Stimulated activated CD8-positive, alpha-beta memory T cell treated with anti-CD3 and anti-CD28 coated beads, Interleukin-4, amount 100 ng/mL, for 1 hour (primary cell): ENCODE data around the gene ANKH.

ENCODE experiments used
- DNase-seq, 2 donors: peaks; one replicate each; pipeline ENCODE4 v3.0.0-alpha.2; 2020; ENCODE audit warnings: low read depth in 2 of 2, low spot score in 1 of 2

The ANKH gene

DNA sequence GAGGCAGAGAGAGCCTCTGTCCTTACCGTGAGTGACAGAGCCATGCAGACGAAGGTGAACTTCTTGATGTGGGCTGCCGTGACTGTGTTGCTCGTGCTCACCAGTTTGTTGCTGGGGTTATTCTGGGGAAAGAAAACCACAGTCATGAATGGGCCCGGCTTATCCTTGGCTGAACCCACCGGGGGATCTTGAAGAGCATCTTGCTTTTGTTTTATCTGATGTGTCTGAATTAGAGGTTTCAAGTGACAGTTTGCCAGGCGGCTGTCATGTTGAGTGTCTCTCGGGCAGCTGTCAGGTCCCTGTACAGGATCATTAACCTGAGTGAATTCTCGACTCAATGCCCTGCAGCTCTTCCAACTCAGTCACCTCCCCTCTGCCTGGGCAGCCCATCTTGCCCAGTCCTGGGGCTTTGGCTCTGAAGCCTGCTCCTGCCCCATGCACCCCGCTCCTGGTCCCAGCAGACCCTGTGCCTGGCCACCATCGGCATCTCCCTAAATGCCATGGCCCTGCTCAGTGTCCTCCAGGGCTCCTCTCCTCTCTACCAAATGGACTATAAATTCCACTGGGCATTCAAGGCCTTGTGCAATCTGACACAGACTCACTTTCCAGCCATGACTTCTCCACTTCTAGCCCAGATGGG is 129.7 kb downstream of the ANKH start:
- no peak for DNase-seq

DNA sequence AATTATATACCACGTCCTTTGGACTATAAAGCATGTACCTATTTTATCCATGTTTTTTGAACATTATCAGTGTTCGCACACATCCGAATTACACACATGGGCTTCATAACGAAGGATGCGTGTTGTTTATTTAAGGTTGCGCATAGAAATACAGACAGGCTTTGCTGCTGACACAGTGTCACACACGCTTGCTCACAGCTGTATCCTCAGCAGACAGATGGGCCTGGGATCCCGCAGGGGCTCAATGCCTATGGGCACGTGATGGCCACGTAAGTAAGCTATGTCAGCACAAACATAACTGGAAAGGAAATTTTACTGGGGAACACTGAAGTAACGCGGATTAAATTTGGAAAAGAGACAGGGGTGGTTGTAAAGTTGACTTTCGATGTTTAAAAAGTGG is 130.4 kb downstream of the ANKH start:
- DNase-seq = no peak

DNA sequence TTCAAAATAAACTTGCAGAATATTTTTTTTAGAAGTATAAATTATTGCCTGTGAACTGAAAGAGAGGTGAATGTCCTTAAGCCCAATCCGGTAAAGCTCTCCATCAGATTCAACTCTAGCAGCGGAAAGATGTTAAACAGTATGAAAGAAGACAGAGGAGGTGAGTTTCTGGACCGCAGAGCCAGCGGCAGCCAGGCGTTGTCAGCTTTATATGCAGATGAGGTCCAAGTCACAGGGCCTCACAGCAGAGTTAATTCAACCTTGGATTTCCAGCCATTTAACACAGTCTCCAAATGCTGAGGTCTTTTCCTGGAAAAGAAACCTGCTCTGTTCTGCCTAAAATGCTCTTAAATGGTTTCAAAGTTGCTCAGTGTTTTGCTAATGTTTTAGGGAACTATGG is 131.6 kb downstream of the ANKH start:
- DNase-seq = no peak

DNA sequence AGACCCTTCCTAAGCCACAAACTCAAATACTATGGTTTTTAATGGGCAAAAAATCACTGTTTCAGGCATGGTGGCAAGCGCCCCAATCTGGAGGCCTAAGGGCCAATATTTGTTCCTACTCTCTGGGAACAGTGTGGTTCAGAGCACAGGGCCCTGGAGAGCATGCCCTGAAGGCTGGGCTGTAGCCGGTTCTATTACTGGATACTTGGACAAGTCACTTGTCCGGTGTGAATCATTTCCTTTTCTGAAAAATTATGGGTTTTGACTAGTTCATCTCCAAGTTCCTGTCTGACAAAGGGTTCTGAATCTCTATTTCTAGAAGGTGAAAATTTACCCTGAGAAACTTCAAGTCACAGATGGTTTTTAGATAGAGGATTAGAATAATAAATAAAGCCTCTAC is 132.0 kb downstream of the ANKH start:
- DNase-seq = no peak

DNA sequence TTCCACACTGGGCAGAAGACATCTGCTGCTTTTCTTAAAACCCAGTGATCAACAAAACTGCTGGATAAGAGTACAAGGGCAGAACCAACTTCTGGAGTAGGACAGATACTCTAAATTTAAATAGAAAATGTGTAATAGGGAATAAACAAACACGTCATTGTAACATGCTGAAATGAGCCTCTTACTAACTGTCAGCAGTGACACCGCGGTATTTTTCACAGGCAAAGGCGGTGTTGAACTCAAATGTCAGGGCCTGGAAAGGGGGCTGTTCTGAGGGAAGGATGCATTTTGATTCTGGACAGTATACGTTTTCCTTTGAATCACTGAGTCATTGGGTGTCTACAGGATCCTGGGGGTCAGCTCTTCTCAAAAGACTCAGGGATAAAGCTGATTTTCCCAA is 133.5 kb downstream of the ANKH start:
- DNase-seq = no peak

DNA sequence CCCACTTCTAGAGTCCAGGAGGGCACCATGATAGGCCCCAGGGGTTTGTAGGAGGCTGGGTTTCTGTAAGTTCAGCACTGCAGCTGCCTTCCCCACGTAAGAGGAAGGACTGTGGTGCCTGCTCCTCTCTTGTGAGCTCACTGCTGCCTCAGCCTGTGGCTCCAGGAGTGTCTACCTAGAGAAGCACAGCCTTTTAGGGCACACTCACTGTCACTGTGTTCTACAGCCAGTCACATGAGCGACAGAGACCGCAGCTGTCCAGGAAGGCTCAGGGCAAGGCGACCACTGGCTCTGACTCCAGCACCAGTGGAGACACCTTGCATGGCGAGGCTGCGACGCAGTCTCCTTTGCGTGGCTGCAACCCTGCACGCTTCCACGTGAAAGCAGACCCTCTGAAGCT is 134.3 kb downstream of the ANKH start:
- no peak for DNase-seq

DNA sequence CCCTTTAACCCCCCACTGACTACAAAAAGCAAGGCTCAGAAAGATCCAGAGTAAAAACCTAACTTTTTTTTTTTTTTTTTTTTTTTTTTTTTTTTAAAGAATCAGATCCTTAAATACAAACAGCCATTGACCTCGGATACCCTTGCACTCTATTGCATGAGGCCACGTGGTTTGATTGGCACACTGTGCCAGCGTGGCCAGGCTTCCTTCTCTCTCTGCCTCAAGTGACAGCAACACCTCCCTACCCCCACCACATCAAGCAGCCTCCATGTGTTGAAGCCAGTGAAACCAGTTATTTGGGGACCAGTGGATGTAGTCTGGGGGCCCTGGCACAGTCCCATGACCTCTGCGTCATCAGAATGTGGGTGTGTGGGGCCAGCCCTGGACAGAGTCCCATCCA is 135.6 kb downstream of the ANKH start:
- DNase-seq = no peak

DNA sequence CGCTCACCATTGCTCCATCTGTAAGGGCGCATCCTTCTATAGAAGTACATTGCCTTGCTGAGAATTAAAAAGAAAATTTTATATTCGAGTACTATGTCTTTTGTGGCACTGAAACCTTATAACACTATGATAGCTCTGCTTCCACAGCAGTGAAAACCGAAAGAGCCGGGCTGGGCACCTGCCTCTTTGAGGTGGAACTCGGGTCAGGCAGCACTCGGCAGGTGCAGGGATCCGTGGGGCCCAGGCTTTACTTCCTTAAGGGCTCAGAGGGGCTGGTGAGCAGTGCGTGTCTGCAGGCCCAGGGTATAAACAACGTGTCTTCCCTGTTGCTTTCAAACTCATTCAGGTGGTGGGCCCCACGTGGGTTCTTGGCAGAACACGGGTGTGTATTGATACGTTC is 137.2 kb downstream of the ANKH start:
- no peak for DNase-seq

DNA sequence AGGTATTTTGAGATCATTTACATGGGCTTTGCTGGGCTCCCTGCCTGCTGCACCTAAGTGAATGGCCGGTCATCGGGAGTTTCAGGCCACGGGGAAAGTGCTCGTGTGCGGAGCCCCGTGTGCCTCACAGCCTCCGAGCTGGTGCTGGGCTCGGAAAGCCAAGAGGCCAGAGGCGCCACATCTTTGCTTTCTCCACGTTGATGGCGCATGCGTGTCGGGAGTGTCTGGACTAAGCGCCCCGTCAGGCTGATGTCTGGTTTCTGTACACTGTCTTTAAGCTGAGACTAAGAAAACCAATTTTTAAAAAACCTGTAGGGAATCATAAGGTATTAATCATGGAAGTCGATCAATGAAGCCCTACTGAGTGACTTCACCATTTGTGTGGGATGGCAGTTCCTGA is 137.9 kb downstream of the ANKH start:
- DNase-seq = no peak

DNA sequence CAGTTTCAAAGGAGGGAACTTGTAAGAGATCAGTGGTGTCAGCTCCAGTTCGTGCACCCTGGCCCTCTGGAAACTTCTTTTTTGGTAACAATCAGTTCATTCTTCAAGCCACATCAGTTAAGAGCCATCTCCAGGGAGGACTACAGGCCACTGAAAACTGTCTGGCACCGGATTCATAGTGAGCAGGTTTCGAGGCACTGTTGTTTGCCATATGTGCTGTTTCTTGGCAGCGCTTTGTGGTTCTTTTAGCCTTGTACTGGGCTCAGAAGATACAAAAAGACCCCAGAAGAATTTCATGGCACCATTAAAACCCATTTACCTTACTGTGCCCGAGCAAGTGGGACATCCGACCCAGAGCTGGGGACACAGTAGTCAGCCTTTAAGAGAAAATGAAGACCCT is 138.6 kb downstream of the ANKH start:
- no peak for DNase-seq

DNA sequence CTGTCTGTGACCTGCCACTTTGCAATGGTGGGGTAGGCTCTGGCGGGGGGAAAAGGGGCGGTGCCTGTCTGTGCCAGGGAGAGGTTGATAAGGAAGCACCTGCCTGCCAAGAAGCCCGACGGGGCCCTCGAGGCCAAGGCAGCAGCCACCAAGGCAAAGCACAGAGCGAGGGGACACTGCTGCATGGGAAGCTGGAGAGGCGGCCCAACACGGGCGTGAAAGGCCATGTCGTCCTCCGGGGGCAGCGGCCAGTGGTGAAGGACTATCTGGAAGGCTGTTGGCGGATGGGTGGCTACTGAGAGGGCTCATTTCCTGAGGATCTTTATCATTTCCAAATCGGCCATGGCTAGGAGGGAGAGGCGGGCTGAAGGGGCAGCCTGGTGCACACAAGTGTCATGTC is 140.7 kb downstream of the ANKH start:
- no peak for DNase-seq

DNA sequence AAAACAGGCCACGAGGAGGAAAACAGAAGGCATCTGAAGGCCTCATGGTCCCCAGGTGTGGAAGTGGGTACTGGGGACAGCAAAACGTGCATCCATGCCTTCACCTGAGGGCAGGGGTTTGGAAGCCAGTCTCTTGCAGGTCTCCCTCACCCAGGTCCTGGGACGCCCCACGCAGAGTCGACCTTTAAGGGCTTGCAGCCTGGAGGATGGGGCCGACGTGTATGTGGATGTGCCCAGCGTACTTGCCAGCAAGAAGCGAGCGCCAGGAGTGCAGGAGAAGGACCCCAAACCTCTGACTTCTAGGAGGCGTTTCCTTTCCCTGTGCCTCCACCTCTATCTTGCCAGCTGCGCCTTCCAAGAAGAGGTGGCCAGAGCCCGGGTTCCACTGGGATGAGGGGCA is 141.1 kb downstream of the ANKH start:
- no peak for DNase-seq

DNA sequence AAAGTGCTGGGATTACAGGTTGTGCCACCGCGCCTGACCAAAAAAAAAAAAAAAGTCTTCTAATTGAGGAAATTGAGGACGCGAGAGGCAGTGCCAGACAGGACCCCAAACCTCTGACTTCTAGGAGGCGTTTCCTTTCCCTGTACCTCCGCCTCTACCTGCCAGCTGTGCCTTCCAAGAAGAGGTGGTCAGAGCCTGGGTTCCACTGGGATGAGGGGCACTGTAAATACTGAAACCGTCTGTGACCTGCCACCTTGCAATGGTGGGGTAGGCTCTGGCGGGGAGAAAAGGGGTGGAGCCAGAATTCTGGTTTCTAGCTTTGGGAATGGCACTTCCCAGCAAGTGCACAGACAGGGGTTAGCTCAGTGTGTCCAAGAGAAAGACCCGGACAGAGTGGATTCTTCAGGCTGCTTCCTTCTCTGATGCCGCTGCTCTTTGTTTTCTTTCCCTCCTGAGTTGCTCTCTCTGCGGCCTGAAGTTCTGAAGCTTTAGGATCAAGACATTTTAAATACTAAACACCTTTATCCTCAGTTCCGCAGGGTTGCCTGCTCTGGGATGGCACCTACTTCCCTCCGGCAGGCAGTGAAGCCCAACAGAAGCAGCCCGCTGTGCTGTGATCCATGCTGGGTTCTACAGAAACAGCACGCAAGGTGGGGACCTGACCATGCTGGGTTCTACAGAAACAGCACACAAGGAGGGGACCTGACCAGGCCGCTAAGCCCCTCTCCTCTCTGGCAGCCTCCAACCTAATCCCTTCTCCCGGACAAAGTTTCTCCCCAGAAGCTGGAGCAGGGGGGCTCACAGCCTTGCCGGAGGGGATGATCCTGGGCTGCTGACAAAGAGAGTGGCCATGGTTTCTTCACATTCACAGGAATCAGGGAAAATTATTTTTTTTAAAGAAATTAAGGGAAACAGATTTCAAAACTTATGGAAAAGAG is 141.9 kb downstream of the ANKH start:
- no peak for DNase-seq

DNA sequence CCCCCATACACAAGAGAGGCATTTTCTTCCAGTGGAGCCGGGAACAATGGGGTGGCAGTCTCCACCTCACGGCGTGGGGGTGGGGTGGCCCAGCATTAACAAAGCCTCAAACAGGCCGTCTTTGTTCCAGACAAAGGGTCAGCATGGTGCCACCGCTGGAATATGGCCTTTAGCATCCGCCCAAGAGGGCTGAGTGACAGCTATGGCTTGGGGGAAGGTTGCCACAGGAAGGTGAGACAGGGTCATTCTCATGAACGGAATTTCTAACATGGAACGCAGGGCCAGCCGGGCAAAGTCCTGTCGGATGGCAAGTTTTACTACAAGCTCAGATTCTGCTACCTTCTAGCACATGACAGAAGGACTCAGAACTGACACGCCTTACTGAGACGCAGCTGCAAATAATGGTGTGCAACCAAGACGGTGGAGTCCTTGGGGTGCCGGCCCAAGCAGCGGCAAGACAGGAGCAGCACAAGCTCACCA is 143.1 kb downstream of the ANKH start:
- no peak for DNase-seq

DNA sequence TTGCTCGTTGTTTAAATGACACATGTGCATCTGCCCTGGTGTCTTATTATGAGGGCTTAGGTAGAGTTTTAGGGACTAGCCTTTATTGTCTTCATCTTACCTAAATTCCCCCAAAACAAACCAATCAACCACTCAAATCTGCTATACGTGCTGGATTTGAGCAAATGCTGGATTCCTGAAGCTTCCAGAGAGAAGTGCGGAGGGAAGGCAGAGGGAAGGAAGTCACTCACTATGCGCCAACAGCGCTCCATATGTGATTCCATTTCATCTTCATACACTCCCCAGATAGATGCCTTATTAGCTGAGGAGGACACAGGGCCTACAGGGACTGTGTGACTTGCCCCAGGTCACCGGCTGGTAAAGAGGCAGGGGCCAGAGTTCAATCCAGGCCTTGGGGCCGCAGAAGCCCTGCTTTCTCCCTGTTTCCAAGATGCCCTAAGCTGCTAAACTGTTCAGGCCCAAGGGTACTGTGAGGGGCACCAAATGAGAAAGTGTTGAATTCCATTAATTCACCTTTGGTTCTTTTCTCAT is 143.6 kb downstream of the ANKH start:
- no peak for DNase-seq

DNA sequence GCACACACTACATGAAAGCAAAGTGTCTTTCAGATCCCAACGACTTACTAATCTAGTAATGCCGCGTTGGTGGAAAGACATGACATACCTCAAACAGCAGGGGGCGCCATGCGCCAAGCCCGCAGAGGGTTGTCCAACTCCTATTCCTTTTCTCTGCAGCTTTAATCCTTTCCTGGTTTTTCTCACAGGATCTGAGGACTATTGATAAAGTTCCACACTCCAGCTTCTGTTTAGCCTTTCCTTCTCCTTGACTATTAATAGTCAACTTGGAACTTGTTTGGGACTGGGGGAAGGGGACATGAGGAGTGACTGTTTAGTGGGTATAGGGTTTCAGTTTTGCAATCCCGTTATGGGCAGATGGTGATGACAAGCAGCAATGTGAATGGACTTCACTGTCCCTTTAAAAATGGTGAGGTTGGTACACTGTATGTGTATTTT is 144.1 kb downstream of the ANKH start:
- DNase-seq = peak; percentile 32 to 56

DNA sequence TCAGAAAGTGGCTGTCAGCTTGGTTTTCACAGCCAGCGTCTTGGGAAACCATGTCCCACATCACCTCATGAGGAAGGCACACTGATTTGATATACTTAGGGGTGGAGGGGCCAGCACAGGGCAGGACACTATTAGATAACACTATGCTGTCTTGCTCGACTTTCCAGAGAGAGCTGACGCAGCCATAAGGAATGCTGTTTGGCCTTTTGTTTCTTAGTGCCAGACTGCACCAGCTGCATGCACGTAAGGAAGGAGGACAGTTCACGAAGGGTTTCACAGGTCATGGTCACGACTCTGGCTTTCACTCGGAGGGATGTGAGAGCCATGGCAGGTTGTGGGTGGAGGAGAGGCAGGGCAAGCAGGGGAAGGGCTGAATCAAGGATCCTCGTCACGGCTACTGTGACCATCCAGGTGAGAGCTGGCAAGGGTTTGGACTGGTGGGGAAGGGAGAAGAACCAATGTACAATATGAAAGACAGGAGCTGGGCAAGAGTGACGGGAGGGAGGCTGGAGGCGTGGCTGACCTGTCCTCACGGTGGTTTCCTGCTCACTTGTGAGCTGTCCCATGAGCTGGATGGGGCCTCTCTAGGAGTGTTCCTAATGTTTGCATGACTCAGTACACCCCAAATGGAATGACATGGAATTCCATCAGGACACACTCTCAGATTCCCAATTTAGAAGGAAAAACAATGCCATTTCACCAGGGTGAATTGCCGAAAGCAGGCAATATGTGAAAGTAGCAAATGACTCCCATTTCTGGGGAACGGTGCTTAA is 145.3 kb downstream of the ANKH start:
- DNase-seq = no peak

DNA sequence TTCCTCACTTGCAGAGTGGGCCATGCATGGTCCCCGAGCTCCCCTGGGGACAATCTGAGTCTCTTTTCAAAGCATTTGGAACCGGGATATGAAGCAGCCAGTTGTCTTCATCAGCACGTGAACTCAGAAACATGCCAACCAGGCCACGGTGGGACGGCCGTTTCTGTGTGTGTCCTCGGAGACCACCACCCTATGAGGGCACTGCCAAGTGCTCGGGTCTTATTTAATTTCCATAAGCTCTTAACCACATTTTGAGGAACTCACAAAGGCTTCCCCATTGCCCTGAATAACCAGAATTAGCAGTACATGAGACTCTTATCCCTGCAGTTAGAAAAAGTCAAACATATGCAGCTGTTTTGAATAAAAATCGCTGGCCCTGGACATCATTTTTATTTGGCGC is 146.9 kb downstream of the ANKH start:
- no peak for DNase-seq

DNA sequence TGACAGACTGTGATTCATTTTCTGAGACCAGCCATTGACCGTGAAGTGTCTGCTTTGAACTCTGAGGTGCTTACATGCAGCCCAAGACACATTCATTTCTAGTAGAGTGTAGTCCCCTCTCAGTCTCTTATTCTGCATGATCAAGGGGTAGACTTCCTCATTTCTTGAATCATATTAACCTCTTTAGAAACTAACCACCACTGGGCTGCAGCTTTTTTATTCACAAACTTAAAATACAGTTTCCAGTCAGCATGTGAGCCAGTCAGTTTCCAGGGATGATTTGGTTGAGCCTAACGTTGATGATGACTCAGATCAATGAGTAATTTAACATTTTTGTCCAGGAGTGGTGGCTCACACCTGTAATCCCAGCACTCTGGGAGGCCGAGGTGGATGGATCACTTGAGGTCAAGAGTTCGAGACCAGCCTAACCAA is 147.9 kb downstream of the ANKH start:
- no peak for DNase-seq

DNA sequence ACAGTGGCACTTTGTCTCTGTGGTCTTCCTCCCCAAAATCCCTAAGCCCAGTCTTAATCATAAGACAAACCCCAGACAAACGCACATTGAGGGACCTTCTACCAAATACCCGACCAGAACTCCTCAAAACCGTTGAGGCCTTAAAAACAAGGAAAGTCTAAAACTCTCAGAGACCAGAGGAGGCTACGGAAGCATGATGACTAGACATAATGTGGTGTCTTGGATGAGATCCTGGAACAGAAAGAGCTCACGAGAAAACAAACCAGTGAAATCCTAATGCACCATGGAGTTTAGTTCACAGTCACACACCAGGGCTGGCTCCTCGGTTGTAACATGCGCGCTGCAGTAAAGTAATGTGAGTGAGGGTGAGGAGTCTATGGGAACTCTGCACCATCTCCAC is 148.7 kb downstream of the ANKH start:
- no peak for DNase-seq

DNA sequence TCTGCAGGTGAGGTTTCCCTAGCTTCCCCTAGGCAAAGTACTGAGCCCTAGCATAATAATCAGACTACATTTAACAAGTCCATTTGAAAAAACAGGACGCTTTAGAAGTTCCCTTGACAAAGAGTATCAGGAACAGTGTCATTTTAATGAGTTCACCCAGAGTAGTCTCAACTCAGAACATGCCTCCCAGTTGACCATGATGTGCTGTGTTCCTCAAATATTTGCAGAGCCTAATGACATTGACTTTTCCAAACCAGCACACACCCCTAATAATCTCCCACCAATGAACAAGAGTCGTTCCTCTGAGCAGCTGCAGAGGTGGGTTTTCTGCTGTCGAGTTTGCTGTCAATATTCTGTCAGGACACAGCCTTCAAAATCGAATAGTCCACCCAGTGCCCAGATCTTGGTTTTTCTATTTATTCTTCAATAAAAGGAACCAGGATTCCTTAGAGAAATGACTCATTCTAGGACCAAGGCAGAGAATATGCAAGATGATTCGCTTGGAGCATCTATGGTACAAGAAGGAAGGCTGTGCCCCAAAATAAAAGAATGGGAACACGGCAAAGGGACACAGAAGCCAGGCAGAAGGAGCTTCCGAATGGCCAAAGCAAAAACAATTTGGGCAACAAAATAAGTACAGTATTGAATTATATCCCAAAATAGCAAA is 149.5 kb downstream of the ANKH start:
- no peak for DNase-seq
